Measurements from ENCODE around the gene MLF1.
"Not testable (repeated sequence)": the region's sequence is repeated elsewhere in the genome, so short reads cannot be mapped to it uniquely, and the experiment has no call there.

Gene MLF1

DNA sequence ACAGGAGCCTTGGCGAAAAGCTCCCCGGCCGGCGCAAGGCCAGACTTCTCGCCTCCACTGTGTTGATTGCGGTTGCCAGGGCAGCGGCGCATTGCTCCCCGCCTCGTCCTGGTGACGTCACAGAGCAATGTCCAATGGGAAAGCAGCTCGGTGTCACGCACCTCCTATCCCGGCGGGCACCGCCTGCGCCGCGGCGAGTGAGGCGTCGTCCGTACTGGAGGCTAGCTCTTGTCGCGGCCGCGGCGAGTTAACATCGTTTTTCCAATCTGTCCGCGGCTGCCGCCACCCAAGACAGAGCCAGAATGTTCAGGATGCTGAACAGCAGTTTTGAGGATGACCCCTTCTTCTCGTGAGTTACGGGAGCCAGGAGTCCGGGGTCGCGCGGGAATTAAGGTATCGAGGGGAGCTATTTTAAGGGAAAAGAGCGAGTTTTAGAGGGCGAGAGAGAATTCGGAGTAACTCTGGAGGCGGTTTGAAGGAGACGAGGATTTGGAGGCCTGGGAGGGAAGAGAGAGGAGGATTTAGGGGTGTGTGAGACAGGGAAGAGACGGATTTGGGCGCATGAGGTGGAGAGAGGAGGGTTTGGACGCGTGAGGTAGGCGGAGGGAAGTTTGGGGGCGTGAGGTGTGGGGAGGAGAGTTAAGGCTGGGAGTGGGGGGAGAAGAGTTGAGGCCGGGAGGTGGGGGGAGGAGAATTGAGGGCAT lies at the start of gene MLF1:
MLF1 (plus strand) TSS at position 196 of the 704 bp plus-strand sequence; CDS start at position 303, 107 bp downstream.
- DNase-seq = peak; percentile 96

GRCh38 chr3:158522221-158523136 lies 48.5 kb upstream of the MLF1 start:
- DNase-seq = no peak

GRCh38 chr3:158528076-158528674 lies 42.8 kb upstream of the MLF1 start:
- DNase-seq = no peak

- no peak for DNase-seq
Observed at GRCh38 chr3:158531334-158531733, 39.7 kb upstream of the MLF1 start.

DNA sequence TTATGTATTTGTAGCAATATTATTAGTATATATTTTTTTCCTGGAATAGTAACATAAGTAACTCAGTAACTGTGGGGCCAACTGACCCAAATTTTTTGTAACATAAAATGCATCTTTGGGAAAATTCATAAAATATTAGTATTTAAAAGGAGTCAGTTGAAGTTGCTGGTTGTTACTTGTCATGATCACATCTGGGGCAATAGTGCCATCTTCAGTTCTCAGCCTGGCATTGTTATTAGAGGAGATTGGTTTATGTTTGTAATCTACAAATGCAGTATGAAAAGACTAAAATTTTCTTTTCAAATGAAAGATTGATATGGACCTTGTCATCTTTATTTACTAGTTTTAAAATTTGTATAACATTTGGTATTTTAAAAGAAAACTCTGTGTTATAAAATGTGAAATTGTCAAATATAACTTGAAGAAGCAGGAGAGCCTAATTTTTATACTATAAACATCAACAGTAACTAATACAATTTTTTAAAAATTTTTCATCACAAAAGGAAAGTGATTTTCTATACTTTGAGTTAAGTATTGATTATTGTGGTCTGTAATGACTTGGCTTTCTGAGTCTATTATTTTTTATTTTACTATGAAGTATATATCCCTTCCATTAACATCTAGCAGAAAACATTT lies 38.8 kb upstream of the MLF1 start:
- peak; percentile 18 for DNase-seq

DNA sequence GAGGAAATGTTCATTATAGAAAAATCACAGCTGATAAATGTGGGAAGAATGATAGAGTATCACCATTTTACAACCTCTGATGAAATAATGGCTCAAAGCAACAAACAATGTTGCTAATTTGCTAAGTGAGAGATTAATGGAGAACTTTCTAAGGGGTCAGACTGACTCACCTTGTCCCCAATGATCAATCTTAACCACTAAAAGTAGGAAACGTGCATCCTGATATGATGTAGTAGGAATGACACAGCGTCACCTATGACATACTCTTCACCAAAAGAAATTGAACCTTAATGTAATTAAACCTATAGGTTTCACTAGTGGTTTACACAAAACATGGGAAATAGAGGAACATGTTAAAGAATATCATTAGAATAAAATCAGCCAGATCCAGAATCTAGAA lies 35.1 kb upstream of the MLF1 start:
- no peak for DNase-seq

DNA sequence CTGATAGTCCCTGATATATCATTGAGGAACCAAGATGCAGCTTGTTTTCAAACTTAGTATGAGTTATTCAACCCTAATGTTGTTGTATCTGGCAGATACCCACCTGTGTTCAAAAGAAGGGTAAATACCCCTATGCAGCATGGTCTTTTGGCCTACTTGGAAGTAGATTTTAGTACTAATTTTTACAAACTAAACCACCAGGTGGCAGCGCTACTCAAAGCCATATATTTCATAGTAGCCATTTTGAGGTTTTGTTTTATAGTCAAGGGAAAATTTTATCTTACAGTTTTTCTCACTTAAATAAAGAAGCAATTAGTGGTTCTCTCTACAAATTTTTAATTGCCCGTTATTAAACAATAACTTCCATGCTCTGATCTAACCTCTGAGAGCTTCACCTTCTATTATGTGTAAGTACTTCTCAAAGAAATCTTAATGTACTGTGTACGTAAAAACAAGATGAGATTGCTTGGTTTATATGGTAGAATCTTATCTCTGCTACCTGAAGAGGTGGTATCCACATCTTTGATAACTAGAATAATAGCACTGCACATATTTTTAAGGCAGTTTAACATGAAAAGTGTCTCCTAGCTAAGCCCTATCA lies 31.5 kb upstream of the MLF1 start:
- DNase-seq = peak; percentile 9

- no peak for DNase-seq
Observed at GRCh38 chr3:158540066-158540465, 30.9 kb upstream of the MLF1 start.

GRCh38 chr3:158548691-158549090 lies 22.3 kb upstream of the MLF1 start:
- no peak for DNase-seq

GRCh38 chr3:158549938-158550337 lies 21.1 kb upstream of the MLF1 start:
- DNase-seq = not testable (repeated sequence)

DNA sequence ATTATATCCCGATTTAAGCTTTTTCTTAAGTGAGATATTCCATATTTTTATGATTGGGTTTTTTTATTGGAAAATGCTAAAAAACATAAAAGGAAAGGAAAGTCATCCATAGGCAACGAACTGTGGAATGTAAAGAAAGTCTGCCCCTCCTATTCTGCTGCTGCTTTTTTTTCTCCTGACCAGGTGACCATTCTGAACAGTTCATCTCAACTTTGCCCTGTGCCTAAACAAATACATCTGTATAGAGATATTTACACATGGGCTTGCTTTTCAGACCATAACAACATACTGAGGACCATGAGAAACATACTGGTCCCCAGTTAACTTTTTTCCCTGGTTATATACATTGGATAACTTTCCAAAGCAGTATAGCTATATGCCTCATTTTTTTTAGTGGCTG lies 18.9 kb upstream of the MLF1 start:
- no peak for DNase-seq

DNA sequence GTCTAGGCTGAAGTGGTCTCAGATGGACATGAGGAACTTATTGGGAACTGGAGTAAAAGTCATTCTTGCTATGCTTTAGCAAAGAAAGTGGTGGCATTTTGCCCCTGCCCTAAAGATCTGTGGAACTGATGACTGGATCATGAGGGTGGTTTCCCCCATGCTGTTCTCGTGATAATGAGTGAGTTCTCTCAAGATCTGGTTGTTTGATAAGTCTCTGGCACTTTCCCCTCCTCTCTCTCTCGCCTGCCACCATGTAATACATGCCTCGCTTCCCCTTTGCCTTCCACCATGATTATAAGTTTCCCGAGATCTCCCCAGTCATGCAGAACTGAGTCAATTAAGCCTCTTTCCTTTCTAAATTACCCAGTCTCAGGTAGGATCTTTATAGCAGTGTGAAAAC lies 11.5 kb upstream of the MLF1 start:
- DNase-seq = no peak

GRCh38 chr3:158560979-158561378 lies 10.0 kb upstream of the MLF1 start:
- no peak for DNase-seq

DNA sequence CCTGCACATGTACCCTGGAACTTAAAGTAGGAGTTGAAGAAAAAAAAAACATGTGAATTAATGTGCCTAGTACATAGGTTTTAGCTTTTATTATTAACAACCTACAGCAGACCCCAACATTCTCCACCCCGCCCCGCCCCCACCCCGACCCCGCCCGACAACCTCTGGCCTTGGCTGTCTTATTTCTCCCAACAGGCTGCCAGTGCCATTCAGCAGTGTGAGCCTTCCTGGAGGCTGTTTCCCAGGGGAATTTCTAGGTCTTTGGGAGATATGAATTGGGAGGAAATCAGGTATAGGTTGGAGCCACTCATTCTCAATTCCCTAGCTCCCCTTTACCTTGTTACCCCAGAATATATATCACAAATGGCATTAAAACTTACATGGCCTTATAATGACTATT lies 8.3 kb upstream of the MLF1 start:
- DNase-seq = no peak

GRCh38 chr3:158563076-158563475 lies 7.9 kb upstream of the MLF1 start:
- DNase-seq = no peak

- no peak for DNase-seq
Observed at GRCh38 chr3:158565076-158565475, 5.9 kb upstream of the MLF1 start.

- no peak for DNase-seq
Observed at GRCh38 chr3:158568784-158569183, 2.2 kb upstream of the MLF1 start.

DNA sequence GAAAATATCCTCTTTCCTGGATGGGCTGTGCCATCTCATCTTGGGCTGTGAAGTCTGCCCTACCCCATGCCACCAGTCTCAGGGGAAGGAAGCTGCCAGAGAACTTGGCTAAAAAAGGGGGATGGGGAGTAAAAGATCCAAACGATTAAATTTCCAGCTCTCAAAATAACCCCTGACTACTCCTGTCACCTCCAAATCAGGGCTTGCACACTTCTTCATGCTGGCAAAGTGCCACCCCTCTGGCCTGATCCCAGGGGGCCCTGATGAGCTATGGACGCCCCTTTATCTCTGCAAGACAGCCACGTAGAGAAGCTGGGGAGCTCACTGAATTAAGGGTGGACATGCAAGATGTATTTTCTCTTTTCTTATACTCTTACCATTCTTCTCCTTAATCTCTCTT lies 1.2 kb upstream of the MLF1 start:
- DNase-seq = no peak

GRCh38 chr3:158571969-158572765 lies 1.2 kb downstream of the MLF1 start:
- DNase-seq = no peak

DNA sequence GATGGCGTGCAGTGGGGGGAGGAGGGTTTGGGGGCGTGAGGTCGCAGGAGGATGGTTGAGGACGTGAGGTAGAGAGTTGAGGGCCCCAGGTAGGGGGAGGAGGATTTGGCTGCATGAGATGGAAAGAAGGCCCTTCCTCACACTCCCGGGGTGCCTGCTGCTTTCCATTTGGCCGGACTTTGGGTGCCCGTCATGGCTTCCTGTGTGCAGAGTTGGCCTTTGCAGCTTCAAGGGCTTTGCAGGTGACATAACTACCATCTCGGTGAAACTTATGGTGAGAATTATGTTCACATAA lies 1.7 kb downstream of the MLF1 start:
- no peak for DNase-seq

GRCh38 chr3:158573714-158574113 lies 2.7 kb downstream of the MLF1 start:
- DNase-seq = no peak

GRCh38 chr3:158574646-158575045 lies 3.7 kb downstream of the MLF1 start:
- DNase-seq = no peak

Data from midbrain (tissue), 1 donor.